ENCODE measurements around the gene KIRREL3. TPM values are rescaled to one million over a fixed set of nuclear protein-coding genes. Genes with fewer than 3 reads are reported as not detected.
A peak's percentile ranks its signal among the peaks of the same experiment; 100 is the strongest.
"Not testable (repeated sequence)": the region's sequence is repeated elsewhere in the genome, so short reads cannot be mapped to it uniquely, and the experiment has no call there.

The KIRREL3 gene
- total RNA-seq, 2 donors from 2014 or later: 1.2 to 1.3 TPM

GRCh38 chr11:126381960-126382359 is 618.6 kb downstream of the KIRREL3 start:
- DNase-seq; intact Hi-C loops (cut with DNase I, micrococcal nuclease): not testable (repeated sequence)
- peak; percentile 11 for ATAC-seq

GRCh38 chr11:126380909-126381308 is 619.7 kb downstream of the KIRREL3 start:
- intact Hi-C loops (cut with DNase I, micrococcal nuclease): no loop called here
- DNase-seq (no peak), ATAC-seq (no peak)

GRCh38 chr11:126378763-126379162 is 621.8 kb downstream of the KIRREL3 start:
- DNase-seq (no peak), ATAC-seq (no peak)
- intact Hi-C loops (cut with DNase I, micrococcal nuclease): no loop called here

- DNase-seq: peak in 1 of 2 donors; percentile 12
- peak; percentile 33 for ATAC-seq
- intact Hi-C loops (cut with DNase I, micrococcal nuclease): no loop called here
Observed at GRCh38 chr11:126375726-126376125, 624.8 kb downstream of the KIRREL3 start.

- intact Hi-C loops (cut with DNase I, micrococcal nuclease); ATAC-seq: not testable (repeated sequence)
- DNase-seq: peak in 1 of 2 donors; percentile 19
Observed at GRCh38 chr11:126374562-126375300, 625.8 kb downstream of the KIRREL3 start.

- DNase-seq: peak in 1 of 2 donors; percentile 8
- ATAC-seq; intact Hi-C loops (cut with DNase I, micrococcal nuclease): not testable (repeated sequence)
Observed at GRCh38 chr11:126373389-126374066, 627.0 kb downstream of the KIRREL3 start.

Small RNA genes lying within 50 kb of the gene (microRNA-seq; reads per million reads assigned to microRNA genes)
- gene MIR3167: 0 reads per million in 2 donors

Data from left colon (tissue), 2 donors.